GM18861 (cell line): Measurements from ENCODE around the gene BARX1.
"Not testable (repeated sequence)": the region's sequence is repeated elsewhere in the genome, so short reads cannot be mapped to it uniquely, and the experiment has no call there.

Experiments used
- ATAC-seq: cut with Tn5 transposase; IDR thresholded peaks from one replicate; pipeline ENCODE4 v1.9.1; 2021; ENCODE audit not compliant: unreplicated experiment

The BARX1 gene

GRCh38 chr9:93967020-93967803 lies 12.1 kb upstream of the BARX1 start:
- ATAC-seq = no peak

- no peak for ATAC-seq
Observed at GRCh38 chr9:93965830-93966577, 10.8 kb upstream of the BARX1 start.

GRCh38 chr9:93964685-93965084 lies 9.5 kb upstream of the BARX1 start:
- ATAC-seq = no peak

GRCh38 chr9:93963969-93964368 lies 8.8 kb upstream of the BARX1 start:
- no peak for ATAC-seq

GRCh38 chr9:93963489-93963888 lies 8.3 kb upstream of the BARX1 start:
- ATAC-seq = not testable (repeated sequence)

- no peak for ATAC-seq
Observed at GRCh38 chr9:93962561-93963440, 7.6 kb upstream of the BARX1 start.

GRCh38 chr9:93962017-93962416 lies 6.9 kb upstream of the BARX1 start:
- no peak for ATAC-seq

- ATAC-seq = no peak
Observed at GRCh38 chr9:93960971-93961841, 6.1 kb upstream of the BARX1 start.

- no peak for ATAC-seq
Observed at GRCh38 chr9:93960221-93960970, 5.2 kb upstream of the BARX1 start.

- no peak for ATAC-seq
Observed at GRCh38 chr9:93959739-93960154, 4.6 kb upstream of the BARX1 start.

- ATAC-seq = no peak
Observed at GRCh38 chr9:93958819-93959682, 3.9 kb upstream of the BARX1 start.

GRCh38 chr9:93958121-93958818 lies 3.1 kb upstream of the BARX1 start:
- ATAC-seq = no peak

GRCh38 chr9:93955981-93956784 lies 1.0 kb upstream of the BARX1 start:
- ATAC-seq = no peak

- no peak for ATAC-seq
Observed at GRCh38 chr9:93954434-93955061, 607 bp downstream of the BARX1 start.

- no peak for ATAC-seq
Observed at GRCh38 chr9:93953496-93954433, 1.4 kb downstream of the BARX1 start.
